ENCODE results near the gene PKP4. TPM values are rescaled to one million over a fixed set of nuclear protein-coding genes. Genes with fewer than 3 reads are reported as not detected.
"Not testable (repeated sequence)": the region's sequence is repeated elsewhere in the genome, so short reads cannot be mapped to it uniquely, and the experiment has no call there.

PKP4 gene, protein sequence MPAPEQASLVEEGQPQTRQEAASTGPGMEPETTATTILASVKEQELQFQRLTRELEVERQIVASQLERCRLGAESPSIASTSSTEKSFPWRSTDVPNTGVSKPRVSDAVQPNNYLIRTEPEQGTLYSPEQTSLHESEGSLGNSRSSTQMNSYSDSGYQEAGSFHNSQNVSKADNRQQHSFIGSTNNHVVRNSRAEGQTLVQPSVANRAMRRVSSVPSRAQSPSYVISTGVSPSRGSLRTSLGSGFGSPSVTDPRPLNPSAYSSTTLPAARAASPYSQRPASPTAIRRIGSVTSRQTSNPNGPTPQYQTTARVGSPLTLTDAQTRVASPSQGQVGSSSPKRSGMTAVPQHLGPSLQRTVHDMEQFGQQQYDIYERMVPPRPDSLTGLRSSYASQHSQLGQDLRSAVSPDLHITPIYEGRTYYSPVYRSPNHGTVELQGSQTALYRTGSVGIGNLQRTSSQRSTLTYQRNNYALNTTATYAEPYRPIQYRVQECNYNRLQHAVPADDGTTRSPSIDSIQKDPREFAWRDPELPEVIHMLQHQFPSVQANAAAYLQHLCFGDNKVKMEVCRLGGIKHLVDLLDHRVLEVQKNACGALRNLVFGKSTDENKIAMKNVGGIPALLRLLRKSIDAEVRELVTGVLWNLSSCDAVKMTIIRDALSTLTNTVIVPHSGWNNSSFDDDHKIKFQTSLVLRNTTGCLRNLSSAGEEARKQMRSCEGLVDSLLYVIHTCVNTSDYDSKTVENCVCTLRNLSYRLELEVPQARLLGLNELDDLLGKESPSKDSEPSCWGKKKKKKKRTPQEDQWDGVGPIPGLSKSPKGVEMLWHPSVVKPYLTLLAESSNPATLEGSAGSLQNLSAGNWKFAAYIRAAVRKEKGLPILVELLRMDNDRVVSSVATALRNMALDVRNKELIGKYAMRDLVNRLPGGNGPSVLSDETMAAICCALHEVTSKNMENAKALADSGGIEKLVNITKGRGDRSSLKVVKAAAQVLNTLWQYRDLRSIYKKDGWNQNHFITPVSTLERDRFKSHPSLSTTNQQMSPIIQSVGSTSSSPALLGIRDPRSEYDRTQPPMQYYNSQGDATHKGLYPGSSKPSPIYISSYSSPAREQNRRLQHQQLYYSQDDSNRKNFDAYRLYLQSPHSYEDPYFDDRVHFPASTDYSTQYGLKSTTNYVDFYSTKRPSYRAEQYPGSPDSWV
- 45.3 and 149 TPM in 2 replicates for total RNA-seq

DNA sequence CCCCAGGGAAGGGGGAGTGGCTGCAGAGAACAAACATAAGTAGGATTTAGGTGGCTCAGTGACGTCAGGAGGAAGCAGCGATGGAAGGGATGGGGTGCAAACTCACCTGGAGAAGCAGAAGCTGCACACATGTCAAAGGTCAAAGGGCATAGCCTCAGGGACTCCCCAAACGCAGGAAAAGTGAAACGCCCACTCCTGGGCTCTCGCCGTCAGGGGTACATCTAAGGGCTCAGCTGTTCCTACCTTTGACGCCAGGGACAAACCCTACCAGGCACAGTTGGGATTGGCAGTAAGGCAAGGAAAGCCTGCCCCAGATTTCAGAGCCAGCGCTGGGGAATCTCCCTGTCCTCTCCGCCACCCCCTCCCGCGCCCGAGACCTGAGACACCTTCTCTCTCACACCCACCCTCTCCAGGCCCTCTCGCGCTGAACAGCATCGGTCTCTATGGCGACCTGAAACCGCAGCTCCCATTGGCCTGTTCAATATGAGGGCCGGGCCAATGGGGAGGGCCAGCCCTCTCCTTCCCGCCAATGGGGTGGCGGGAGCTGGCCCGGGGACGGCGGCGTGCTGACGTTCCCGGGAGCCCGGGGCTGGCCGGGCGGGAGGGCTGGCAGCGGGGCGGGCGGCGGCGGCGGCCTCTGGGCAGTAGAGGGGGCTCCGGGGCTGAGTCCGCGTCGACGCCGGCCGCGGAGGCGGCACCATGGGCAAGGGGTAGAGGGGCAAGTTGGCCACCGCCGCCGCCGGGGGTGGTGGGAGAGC, at the start of gene PKP4, which contains the start of gene CCDC148:
Gene PKP4 (plus strand): TSS at position 644 of the 758 bp plus-strand sequence. CDS start 76,233 bp downstream, outside the sequence.
Gene CCDC148 (minus strand): TSS at position 445 of the 758 bp plus-strand sequence. CDS start 314 bp downstream, at position 131.
- DNase-seq (ENCODE audit: low read depth) = peak; percentile 86

GRCh38 chr2:158407031-158407430, 49.7 kb upstream of the PKP4 start:
- DNase-seq (ENCODE audit: low read depth) = no peak

DNA sequence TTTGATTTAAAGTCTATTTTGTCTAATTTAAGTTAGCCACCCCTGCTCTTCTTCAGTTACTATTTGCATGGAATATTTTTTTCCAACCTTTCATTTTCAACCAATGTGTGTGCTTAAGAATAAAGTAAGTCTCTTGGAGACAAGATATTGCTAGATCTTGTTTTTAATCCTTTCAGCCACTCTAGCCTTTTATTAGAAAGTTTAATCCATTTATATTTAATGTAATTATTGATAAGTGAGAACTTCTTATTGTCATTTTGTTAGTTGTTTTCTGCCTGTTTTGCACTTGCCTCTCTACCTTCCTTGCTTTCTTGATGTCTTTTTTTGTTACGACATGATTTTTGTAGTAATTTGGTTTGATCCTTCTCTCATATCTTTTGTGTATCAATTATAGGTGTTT, 46.6 kb upstream of the PKP4 start:
- no peak for DNase-seq (ENCODE audit: low read depth)

DNA sequence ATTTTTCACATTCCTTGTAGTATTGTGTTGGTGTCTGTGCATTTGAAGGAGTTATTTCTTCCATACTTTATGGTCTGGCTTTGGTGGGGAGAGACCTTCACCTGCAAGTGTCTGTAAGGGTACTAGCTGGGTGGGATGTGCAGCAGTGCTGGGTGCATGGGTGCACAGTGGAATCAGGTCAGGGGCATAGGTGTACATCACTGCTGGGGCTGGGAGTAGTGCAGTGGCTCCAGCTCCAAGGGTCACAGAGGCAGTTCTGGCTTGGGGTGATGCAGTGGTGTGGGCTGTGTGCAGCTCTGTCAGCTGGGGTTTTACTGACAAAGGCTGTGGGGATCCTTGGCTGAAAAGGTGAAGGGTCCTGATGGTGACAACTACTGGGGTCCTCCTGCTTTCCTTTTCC, 45.0 kb upstream of the PKP4 start:
- DNase-seq (ENCODE audit: low read depth) = no peak

DNA sequence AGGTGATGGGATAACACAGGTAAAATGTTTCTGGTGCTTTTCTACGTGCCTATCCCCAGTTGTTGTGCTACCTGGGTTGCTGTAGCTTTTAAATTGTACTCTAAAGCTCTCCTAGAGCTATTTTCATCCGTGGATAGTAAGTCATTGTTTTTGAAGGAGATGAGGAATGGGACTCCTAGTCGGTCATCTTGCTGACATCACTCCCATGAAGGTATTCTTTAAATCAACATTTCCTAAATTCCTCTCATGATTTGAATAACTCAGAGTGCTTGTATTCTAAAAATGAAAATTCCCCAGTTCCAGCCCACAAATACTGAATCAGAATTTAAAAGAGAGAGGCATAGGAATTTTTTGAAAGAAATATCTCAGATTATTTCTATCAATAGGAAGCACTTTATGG, 44.5 kb upstream of the PKP4 start:
- DNase-seq (ENCODE audit: low read depth) = peak; percentile 44

DNA sequence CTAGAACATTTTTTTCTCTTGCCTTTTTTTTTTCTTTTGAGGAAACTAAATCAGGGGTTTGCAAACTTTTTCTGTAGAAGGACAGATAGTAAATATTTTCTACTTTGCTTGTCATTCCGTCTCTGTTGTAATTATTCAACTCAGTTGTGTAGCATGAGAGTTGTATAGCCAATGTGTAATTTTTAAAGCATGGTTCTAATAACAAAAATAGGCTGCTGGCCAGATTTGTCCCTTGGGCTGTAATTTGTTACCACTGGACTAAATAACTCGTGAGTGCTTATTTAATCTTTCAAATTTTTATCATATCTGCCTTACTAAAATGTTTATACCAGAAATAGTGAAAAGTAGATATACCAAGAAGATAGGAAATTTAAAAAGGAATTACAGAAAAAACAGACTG, 43.2 kb upstream of the PKP4 start:
- DNase-seq (ENCODE audit: low read depth) = no peak

GRCh38 chr2:158414538-158414937, 42.2 kb upstream of the PKP4 start:
- DNase-seq (ENCODE audit: low read depth) = peak; percentile 33

DNA sequence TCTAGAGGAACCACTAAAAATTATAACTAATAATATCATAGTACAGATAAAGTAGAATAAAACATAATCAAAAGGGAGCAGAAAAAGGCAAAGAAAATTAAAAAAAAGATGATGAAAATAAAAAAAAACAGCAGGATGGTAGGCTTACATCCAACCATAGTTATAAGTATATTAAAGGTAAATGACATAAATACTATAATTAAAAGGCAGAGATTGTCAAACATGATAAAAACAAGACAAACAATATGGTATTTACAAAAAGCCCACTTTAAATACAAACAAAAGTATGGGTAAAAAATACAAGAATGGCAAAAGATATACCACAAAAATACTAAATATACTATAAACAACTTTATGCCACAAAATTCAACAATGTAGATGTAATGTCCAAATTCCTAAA, 24.6 kb upstream of the PKP4 start:
- no peak for DNase-seq (ENCODE audit: low read depth)

- not testable (repeated sequence) for DNase-seq (ENCODE audit: low read depth)
Measured at GRCh38 chr2:158433716-158434115, 23.0 kb upstream of the PKP4 start.

- not testable (repeated sequence) for DNase-seq (ENCODE audit: low read depth)
Measured at GRCh38 chr2:158439062-158439461, 17.7 kb upstream of the PKP4 start.

DNA sequence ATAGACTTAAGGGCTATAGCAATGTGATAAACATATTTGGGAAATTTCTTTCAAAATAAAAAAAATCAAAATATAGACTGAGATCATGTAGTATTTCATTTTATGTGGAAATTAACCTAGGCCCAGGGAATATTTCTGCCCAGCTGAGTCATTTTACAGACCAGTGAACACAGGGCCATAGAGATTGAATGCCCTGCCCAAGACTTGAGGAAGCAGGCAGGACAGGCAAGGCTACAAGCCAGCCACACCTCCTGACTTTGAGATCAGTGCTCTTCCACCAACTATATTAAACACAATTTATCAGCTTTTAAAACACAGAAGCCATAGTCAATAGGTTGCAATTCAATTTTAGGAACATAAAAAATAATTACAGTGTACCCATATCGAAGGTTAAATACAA, 13.1 kb upstream of the PKP4 start:
- DNase-seq (ENCODE audit: low read depth) = no peak

DNA sequence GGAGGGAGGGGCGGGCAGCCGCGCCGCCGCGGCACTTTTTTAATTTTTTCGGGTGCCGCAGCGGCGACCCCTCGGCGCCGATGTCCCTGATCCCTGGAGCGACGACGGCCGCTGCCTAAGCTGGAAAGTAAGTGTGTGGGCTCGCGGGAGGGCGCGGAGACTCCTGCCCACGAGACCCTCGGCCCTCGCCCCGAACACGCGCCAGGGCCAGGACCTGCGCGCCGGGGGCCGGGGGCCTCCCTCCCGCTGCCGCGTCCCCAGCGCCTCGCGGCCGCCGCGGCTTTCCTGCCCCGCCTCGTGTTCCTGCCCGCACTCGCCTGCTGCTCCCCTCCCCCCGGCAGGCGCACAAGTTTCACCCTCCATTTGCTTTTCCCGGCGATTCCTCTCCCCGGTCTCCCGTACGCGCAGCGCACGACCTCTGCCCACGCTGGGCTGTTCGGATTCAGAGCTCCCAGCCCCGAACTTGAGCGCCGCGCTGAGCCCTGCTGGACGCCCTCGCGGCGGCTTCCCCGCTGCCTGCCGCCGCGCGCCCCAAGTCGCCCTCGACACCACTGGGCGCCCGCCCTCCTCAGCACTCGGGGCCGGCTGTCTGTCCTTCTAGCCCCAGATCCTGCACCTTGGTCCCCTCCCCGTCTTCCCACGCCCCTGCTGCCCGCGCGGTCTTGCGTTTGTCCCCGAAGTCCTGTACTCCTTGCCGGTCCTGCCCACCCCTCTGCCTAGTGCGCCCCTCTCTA, 507 bp downstream of the PKP4 start:
- DNase-seq (ENCODE audit: low read depth) = peak; percentile 33

DNA sequence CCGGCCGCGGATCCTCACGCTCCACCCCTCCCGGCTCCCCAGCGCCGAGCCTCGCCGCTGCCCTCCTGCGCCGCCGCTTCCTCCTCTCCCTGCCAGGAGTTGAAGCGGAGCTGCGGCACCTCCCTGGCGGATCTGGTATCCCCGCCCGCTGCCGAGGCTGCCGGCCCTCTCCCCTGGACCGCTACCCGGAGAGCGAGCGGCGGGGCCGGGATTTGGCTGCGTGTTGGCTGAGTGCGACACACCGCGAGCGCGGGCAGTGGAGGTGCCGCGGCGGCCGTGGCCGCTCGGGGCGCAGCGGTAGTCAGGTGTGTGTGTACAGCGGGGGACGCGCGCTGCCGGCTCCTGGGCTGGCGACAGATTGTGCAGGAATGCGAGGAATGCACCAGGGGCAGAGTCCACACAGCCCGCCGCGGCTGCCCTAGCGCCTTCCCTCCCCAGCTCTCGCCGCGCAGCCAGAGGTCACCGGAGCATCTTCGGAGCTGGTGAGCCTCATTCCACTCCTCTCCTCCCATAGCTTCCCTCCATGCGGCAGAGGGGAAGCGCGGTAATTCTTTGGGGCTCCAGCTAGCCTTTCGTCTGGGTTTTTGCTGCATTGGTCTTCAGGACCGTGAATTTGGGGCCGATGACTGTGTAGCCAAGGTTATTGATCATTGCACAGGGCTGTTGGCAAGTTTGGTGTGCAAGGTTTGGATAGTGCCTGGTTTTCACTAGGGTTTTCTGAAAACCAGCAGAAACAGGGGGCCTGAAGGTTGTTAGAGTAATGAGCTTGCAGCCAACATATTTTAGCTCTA, 1.3 kb downstream of the PKP4 start:
- peak; percentile 63 for DNase-seq (ENCODE audit: low read depth)

- no peak for DNase-seq (ENCODE audit: low read depth)
Measured at GRCh38 chr2:158458617-158458920, 1.8 kb downstream of the PKP4 start.

GRCh38 chr2:158459161-158460003, 2.6 kb downstream of the PKP4 start:
- DNase-seq (ENCODE audit: low read depth) = peak; percentile 49

GRCh38 chr2:158460632-158461297, 4.0 kb downstream of the PKP4 start:
- DNase-seq (ENCODE audit: low read depth) = peak; percentile 39

- no peak for DNase-seq (ENCODE audit: low read depth)
Measured at GRCh38 chr2:158463496-158464095, 6.8 kb downstream of the PKP4 start.

All from renal cortical epithelial cell (primary cell).